SU-DHL-6 (cell line): ENCODE results near the gene CWC27.

Source experiments
- H2AFZ ChIP-seq: fragments of 200-600 bp; sonication (generic); 2 replicates; pipeline ENCODE4 v1.6.1; 2014; ENCODE audit warnings: low read depth, mild to moderate bottlenecking, moderate library complexity, mixed read lengths, antibody characterized with exemption, low read length; ENCODE audit not compliant: severe bottlenecking
- H3F3A ChIP-seq: fragments of 200-600 bp; shearing (Covaris generic); 2 replicates; pipeline ENCODE4 v1.6.0; 2016; ENCODE audit warnings: antibody characterized with exemption, mild to moderate bottlenecking; ENCODE audit not compliant: insufficient read depth
- H3K27ac ChIP-seq: fragments of 200-600 bp; sonication (generic); 2 replicates; pipeline ENCODE4 v1.5.1; 2016; ENCODE audit warnings: low read depth, mild to moderate bottlenecking, low read length, moderate library complexity, mixed read lengths
- H3K27me3 ChIP-seq: fragments of 200-600 bp; sonication (generic), shearing (Covaris generic); 2 replicates; pipeline ENCODE4 v1.6.0; 2014; ENCODE audit warnings: mild to moderate bottlenecking, low read length
- H3K36me3 ChIP-seq: fragments of 200-600 bp; sonication (generic); 2 replicates; pipeline ENCODE4 v1.6.1; 2014; ENCODE audit warnings: mild to moderate bottlenecking, low read length, mixed read lengths
- H3K4me2 ChIP-seq: fragments of 300-600, 200-600 bp; shearing (Covaris generic), sonication (generic); 2 replicates; pipeline ENCODE4 v1.6.0; 2014; ENCODE audit warnings: low read length, low read depth, mild to moderate bottlenecking; ENCODE audit not compliant: poor library complexity, severe bottlenecking
- H3K4me3 ChIP-seq: fragments of 200-600 bp; sonication (generic); 2 replicates; pipeline ENCODE4 v1.5.1; 2014; ENCODE audit warnings: antibody characterized with exemption, low read length, mild to moderate bottlenecking, mixed read lengths; ENCODE audit not compliant: insufficient read depth, poor library complexity, severe bottlenecking
- H3K79me2 ChIP-seq: fragments of 200-600 bp; sonication (generic); 2 replicates; pipeline ENCODE4 v1.6.1; 2014; ENCODE audit warnings: mild to moderate bottlenecking, low read length, moderate library complexity; ENCODE audit not compliant: insufficient read depth
- H3K9ac ChIP-seq: fragments of 200-600 bp; sonication (generic); 2 replicates; pipeline ENCODE4 v1.7.0; 2014; ENCODE audit warnings: mild to moderate bottlenecking, low read length
- H3K9me2 ChIP-seq: fragments of 200-600 bp; sonication (generic); replicated peaks from 2 replicates; pipeline ENCODE4 v1.6.1; 2014; ENCODE audit warnings: low read length; ENCODE audit not compliant: insufficient read depth
- H3K9me3 ChIP-seq: fragments of 200-600 bp; sonication (generic); 2 replicates; pipeline ENCODE4 v1.6.1; 2014; ENCODE audit warnings: low read length, mixed read lengths; ENCODE audit not compliant: insufficient read depth
- H4K20me1 ChIP-seq: fragments of 200-600 bp; sonication (generic); 2 replicates; pipeline ENCODE4 v1.6.1; 2014; ENCODE audit warnings: low read depth, mild to moderate bottlenecking, antibody characterized with exemption, low read length, moderate library complexity, mixed read lengths
- EZH2phosphoT487 ChIP-seq: fragments of 200-600 bp; sonication (generic), shearing (Covaris generic); conservative IDR thresholded peaks from 2 replicates; pipeline ENCODE4 v1.6.1; 2018; ENCODE audit warnings: mild to moderate bottlenecking, antibody characterized with exemption, low read length, moderate library complexity, mixed read lengths
- TF ChIP-seq, protein P1 (sequence below): fragments of 200-600 bp; sonication (generic); IDR thresholded peaks from one replicate; pipeline ENCODE4 v1.5.1; 2017; ENCODE audit warnings: antibody characterized with exemption, mild to moderate bottlenecking, low read length, moderate library complexity; ENCODE audit not compliant: insufficient read depth, poor library complexity, severe bottlenecking

The CWC27 gene

DNA sequence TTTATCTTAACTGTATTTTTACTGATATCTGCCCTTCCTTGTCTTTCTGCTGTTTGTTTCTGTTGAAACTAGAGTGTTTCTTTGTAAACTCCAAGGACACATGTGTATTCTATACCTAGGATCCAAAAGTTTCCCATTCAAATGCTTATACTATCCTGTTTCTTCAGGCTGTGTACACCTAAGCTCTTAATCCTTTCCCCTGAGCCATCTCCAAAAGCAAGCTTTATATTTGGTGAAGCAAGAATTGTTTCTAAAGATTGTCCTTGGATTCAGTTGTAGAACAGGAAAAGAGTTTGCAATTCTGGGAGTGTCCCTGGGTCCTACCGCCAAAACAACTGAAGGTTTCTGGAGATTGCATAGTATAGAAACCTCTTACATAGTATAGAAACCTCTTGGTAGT, 65.9 kb downstream of the CWC27 start:
- Histone ChIP-seq H3K9ac (no peak overlapping the region), H4K20me1 (no peaks in the 10 kb centered on the region), H3K36me3 (no peaks in the 10 kb centered on the region; the same call in 1 of the 2 replicates), H2AFZ (no peak overlapping the region), H3K4me2 (no peak overlapping the region), H3K9me2 (no peaks in the 10 kb centered on the region), H3F3A (no peaks in the 10 kb centered on the region), H3K4me3 (no peak overlapping the region), H3K27ac (no peak overlapping the region), H3K79me2 (no peaks in the 10 kb centered on the region), H3K9me3 (no peaks in the 10 kb centered on the region; the same call in 1 of the 2 replicates), H3K27me3 (no peaks in the 10 kb centered on the region)
- no peak for TF ChIP-seq EZH2phosphoT487
- TF ChIP-seq, protein P1, sequence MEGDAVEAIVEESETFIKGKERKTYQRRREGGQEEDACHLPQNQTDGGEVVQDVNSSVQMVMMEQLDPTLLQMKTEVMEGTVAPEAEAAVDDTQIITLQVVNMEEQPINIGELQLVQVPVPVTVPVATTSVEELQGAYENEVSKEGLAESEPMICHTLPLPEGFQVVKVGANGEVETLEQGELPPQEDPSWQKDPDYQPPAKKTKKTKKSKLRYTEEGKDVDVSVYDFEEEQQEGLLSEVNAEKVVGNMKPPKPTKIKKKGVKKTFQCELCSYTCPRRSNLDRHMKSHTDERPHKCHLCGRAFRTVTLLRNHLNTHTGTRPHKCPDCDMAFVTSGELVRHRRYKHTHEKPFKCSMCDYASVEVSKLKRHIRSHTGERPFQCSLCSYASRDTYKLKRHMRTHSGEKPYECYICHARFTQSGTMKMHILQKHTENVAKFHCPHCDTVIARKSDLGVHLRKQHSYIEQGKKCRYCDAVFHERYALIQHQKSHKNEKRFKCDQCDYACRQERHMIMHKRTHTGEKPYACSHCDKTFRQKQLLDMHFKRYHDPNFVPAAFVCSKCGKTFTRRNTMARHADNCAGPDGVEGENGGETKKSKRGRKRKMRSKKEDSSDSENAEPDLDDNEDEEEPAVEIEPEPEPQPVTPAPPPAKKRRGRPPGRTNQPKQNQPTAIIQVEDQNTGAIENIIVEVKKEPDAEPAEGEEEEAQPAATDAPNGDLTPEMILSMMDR = no peak

GRCh38 chr5:64835266-64835665, 66.5 kb downstream of the CWC27 start:
- no peaks in the 10 kb centered on the region for H4K20me1 ChIP-seq
- H3K9ac ChIP-seq = no peak overlapping the region
- TF ChIP-seq, protein P1 = no peak
- TF ChIP-seq EZH2phosphoT487 = no peak
- no peak overlapping the region for H3K27ac ChIP-seq
- no peaks in the 10 kb centered on the region; the same call in 1 of the 2 replicates for H3K9me2 ChIP-seq
- H3K79me2 ChIP-seq = no peaks in the 10 kb centered on the region
- no peaks in the 10 kb centered on the region; the same call in 1 of the 2 replicates for H3K9me3 ChIP-seq
- no peak overlapping the region for H2AFZ ChIP-seq
- no peaks in the 10 kb centered on the region for H3K27me3 ChIP-seq
- no peak overlapping the region for H3K4me2 ChIP-seq
- H3K36me3 ChIP-seq = no peaks in the 10 kb centered on the region; the same call in 1 of the 2 replicates
- H3K4me3 ChIP-seq = no peak overlapping the region
- H3F3A ChIP-seq = no peaks in the 10 kb centered on the region

DNA sequence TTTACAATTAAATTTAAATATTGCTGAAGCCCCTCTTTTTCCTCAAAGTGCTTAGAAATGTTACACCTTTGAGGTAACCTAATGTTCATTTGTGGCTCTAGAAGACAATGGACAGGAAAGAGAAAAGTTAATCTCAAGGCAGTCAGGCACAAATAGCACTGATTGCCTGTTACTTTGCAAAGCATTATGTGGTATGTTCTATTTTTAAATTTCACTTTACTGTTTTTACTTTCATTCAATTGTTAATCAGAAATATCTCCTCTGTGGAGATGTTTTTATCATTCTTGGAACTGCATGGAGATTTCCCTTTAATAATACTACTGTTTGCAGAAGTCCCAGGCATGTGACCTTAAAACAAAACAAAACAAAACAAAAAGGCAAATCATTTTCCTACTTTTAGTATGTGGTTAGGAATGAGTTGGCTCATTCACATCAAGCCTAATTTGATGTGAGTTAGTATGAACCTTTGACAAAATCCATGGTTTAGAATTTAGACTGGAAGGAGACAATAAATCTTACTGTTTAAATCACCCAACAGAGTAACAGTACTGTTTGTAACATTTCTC, 67.5 kb downstream of the CWC27 start:
- H3K9me3 ChIP-seq = no peaks in the 10 kb centered on the region
- H2AFZ ChIP-seq = no peak overlapping the region
- no peak overlapping the region for H3K4me3 ChIP-seq
- no peak overlapping the region for H3K4me2 ChIP-seq
- H3K36me3 ChIP-seq = no peaks in the 10 kb centered on the region; the same call in 1 of the 2 replicates
- no peaks in the 10 kb centered on the region for H3F3A ChIP-seq
- H4K20me1 ChIP-seq = no peaks in the 10 kb centered on the region
- TF ChIP-seq, protein P1 = no peak
- TF ChIP-seq EZH2phosphoT487 = no peak
- H3K9ac ChIP-seq = no peak overlapping the region
- H3K9me2 ChIP-seq = no peaks in the 10 kb centered on the region; the same call in 1 of the 2 replicates
- no peaks in the 10 kb centered on the region for H3K27me3 ChIP-seq
- H3K27ac ChIP-seq = no peak overlapping the region
- no peaks in the 10 kb centered on the region for H3K79me2 ChIP-seq
